Keratinocyte (primary cell): ENCODE data around the gene RRAGD. TPM values are rescaled to one million over a fixed set of nuclear protein-coding genes. Genes with fewer than 3 reads are reported as not detected.

Experiments used
- DNase-seq: peaks from one replicate; pipeline ENCODE4 v3.0.0-alpha.2; 2011; ENCODE audit warnings: low read depth, missing footprints, low spot score
- FAIRE-seq: peaks from 2 replicates; lab custom pipeline; 2011; peaks lifted over from hg19 to GRCh38; lab: Jason Lieb, UNC
- H2AFZ ChIP-seq: 2 replicates; pipeline ENCODE4 v1.6.0; 2012; ENCODE audit warnings: low read length, control low read depth, inconsistent platforms; ENCODE audit not compliant: control insufficient read depth
- H3K27ac ChIP-seq: 2 replicates; pipeline ENCODE4 v1.5.1; 2011; ENCODE audit warnings: low read length; ENCODE audit not compliant: control insufficient read depth, insufficient read depth
- H3K27me3 ChIP-seq: 3 replicates; pipeline ENCODE4 v1.6.0; 2011; ENCODE audit warnings: low read length; ENCODE audit not compliant: control insufficient read depth, insufficient read depth; ENCODE audit errors: extremely low read depth
- H3K36me3 ChIP-seq, 2 experiments: 2 replicates in 1 of 2; 3 replicates in 1 of 2; pipeline ENCODE4 v1.5.1; 2011; ENCODE audit warnings: low read length in 2 of 2, mild to moderate bottlenecking in 1 of 2; ENCODE audit not compliant: control insufficient read depth in 2 of 2, insufficient read depth in 2 of 2; ENCODE audit errors: extremely low read depth in 1 of 2
- H3K4me1 ChIP-seq: 3 replicates; pipeline ENCODE4 v1.5.1; 2011; ENCODE audit warnings: low read length; ENCODE audit not compliant: control insufficient read depth, insufficient read depth; ENCODE audit errors: extremely low read depth
- H3K4me2 ChIP-seq: 3 replicates; pipeline ENCODE4 v1.6.0; 2011; ENCODE audit warnings: low read depth, low read length; ENCODE audit not compliant: control insufficient read depth, insufficient read depth; ENCODE audit errors: extremely low read depth
- H3K4me3 ChIP-seq, 3 experiments: fragments of 200-600 bp in 1 of 3; sonication (generic) in 1 of 3; 2 replicates in 2 of 3; 3 replicates in 1 of 3; pipeline ENCODE4 v1.5.1; 2011 to 2016; ENCODE audit warnings: low read length in 3 of 3, mild to moderate bottlenecking in 3 of 3, control low read depth in 2 of 3, inconsistent platforms in 1 of 3, low read depth in 1 of 3, mixed read lengths in 1 of 3, mixed run types in 1 of 3, moderate library complexity in 1 of 3; ENCODE audit not compliant: control insufficient read depth in 2 of 3, insufficient read depth in 2 of 3; ENCODE audit errors: extremely low read depth in 1 of 3
- H3K79me2 ChIP-seq: 2 replicates; pipeline ENCODE4 v1.6.0; 2012; ENCODE audit warnings: low read length; ENCODE audit not compliant: control insufficient read depth, insufficient read depth
- H3K9ac ChIP-seq: 3 replicates; pipeline ENCODE4 v1.6.0; 2011; ENCODE audit warnings: low read length; ENCODE audit not compliant: control insufficient read depth, insufficient read depth; ENCODE audit errors: extremely low read depth
- H3K9me1 ChIP-seq: 3 replicates; pipeline ENCODE4 v1.6.0; 2011; ENCODE audit warnings: low read length; ENCODE audit not compliant: control insufficient read depth, insufficient read depth; ENCODE audit errors: extremely low read depth
- H3K9me3 ChIP-seq: 2 replicates; pipeline ENCODE4 v1.5.1; 2012; ENCODE audit warnings: low read depth, low read length; ENCODE audit not compliant: control insufficient read depth
- H4K20me1 ChIP-seq: 3 replicates; pipeline ENCODE4 v1.6.0; 2011; ENCODE audit warnings: low read length; ENCODE audit not compliant: control insufficient read depth, insufficient read depth; ENCODE audit errors: extremely low read depth
- EZH2 ChIP-seq: IDR thresholded peaks from one replicate; pipeline ENCODE4 v1.6.1; 2012; ENCODE audit warnings: inconsistent platforms, mild to moderate bottlenecking, low read length, moderate library complexity
- dilution Hi-C: fragments of 300-500 bp; cut with MboI; formaldehyde crosslinking; loops from one replicate; pipeline ENCODE4 v1.7.0; 2020; ENCODE audit warnings: low sequenced_read_pairs; ENCODE audit not compliant: extremely low pct_ligation_motif_present
- polyA plus RNA-seq, 5 experiments: library from polyadenylated mRNA; depleted of rRNA in 3 of 5; stranded (reverse) in 3 of 5; stranded (forward) in 1 of 5; unstranded in 1 of 5; fragments of >200 nt; gene quantifications; 1 replicate in 1 of 5; 2 replicates in 3 of 5; 3 replicates in 1 of 5; pipeline versions ENCODE4 v1.2.1 to v1.2.3, GENCODE V29; 2011 to 2012; ENCODE audit warnings: missing spikeins in 2 of 5, low read depth in 1 of 5, low replicate concordance in 1 of 5
- TF ChIP-seq, protein P1 (sequence below), 3 experiments: IDR thresholded peaks in 1 of 3; conservative IDR thresholded peaks in 1 of 3; optimal IDR thresholded peaks in 1 of 3; 2 replicates in 2 of 3; 3 replicates in 1 of 3; pipeline versions ENCODE3 to v1.5.1; 2011; ENCODE audit warnings: low read length in 3 of 3, mild to moderate bottlenecking in 3 of 3, moderate library complexity in 2 of 3, control low read depth in 1 of 3, inconsistent platforms in 1 of 3; ENCODE audit not compliant: insufficient read depth in 2 of 3; ENCODE audit errors: extremely low read depth in 1 of 3

Gene RRAGD
- polyA plus RNA-seq, 1 donor (not counting 4 experiments of a cell fraction or from before 2014, with no cell fraction given) = 0.18 TPM

DNA sequence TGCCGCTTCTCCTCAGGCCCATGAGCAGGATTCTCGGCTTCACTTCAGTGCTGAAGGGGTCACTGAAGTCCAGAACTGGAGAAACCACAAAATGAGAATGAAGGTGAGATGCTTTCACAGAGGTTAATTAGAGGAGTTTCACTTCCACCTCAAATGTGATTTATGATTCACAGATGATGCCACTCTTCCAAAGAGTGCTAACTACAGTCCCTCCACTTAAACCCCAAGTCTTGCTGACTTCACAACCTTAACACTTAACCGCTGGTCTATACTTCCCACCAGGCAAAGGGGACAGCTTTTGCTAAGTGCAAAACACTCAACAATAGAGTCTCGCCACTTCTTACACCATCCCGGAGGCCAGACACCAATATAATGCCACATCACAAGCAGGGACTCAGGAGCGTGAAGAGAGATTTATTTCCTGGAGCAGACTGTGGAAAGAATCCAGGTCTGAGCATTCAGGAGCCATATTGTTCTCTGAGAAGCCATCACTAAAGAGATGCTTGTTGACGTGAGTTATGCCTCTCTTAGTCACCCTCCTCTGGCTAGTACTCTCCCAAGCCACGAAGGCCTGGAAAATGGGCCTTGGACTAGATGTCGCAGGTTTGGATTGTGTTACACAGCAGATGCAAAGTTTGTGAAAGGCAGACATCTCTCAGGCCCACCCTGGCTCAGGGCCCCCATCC is 24.4 kb downstream of the RRAGD start:
- no peak for DNase-seq
- TF ChIP-seq, protein P1, sequence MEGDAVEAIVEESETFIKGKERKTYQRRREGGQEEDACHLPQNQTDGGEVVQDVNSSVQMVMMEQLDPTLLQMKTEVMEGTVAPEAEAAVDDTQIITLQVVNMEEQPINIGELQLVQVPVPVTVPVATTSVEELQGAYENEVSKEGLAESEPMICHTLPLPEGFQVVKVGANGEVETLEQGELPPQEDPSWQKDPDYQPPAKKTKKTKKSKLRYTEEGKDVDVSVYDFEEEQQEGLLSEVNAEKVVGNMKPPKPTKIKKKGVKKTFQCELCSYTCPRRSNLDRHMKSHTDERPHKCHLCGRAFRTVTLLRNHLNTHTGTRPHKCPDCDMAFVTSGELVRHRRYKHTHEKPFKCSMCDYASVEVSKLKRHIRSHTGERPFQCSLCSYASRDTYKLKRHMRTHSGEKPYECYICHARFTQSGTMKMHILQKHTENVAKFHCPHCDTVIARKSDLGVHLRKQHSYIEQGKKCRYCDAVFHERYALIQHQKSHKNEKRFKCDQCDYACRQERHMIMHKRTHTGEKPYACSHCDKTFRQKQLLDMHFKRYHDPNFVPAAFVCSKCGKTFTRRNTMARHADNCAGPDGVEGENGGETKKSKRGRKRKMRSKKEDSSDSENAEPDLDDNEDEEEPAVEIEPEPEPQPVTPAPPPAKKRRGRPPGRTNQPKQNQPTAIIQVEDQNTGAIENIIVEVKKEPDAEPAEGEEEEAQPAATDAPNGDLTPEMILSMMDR (optimal IDR thresholded peaks at IDR 0.05 in 1 of 3, IDR thresholded peaks at IDR 0.05 in 1 of 3, conservative IDR thresholded peaks at IDR 0.05 in 1 of 3; ENCODE audit: extremely low read depth in 1 of 3, insufficient read depth in 2 of 3, low read length in 3 of 3) = no peak
- no peak for TF ChIP-seq EZH2
- Histone ChIP-seq H3K27ac (no peak overlapping the region), H3K4me3 (no peak overlapping the region), H3K4me2 (no peak overlapping the region), H3K9ac (no peak overlapping the region), H4K20me1 (no peaks in the 10 kb centered on the region), H3K4me1 (peaks cover 9% of the 10 kb centered on the region), H3K27me3 (peaks cover under 1% of the 10 kb centered on the region), H2AFZ (no peak overlapping the region), H3K36me3 (no peaks in the 10 kb centered on the region), H3K79me2 (no peaks in the 10 kb centered on the region), H3K9me1 (no peaks in the 10 kb centered on the region), H3K9me3 (no peaks in the 10 kb centered on the region)
- no peak for FAIRE-seq
- dilution Hi-C loops = no loop called here

DNA sequence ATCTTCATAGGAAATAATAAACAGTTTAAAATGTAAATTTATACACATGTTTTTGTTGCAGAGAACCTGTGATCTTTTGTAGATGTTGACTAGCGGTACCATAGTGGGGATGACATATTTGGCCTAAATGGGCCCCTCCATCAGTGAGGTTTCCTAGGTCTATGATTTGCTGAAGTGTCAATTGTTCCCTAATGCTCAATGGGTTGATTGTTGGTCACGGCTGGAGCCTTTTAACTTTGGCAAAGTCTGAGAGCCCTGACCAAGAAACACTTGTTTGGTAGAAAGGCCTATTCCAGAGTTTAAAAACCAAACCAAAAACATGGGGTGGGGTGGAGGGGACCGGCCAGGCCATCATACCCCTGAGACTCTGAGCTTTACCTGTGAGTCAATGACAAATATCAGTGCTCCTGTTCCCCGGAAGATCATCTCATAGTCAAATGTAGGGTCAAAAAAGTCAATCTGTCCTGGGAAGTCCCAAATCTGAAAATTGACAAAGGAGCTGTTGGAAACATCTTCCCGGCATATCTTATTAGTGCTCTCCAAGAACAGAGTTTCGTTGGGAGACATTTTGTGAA is 25.1 kb downstream of the RRAGD start:
- dilution Hi-C loops = no loop called here
- TF ChIP-seq EZH2 = no peak
- TF ChIP-seq, protein P1 (optimal IDR thresholded peaks at IDR 0.05 in 1 of 3, IDR thresholded peaks at IDR 0.05 in 1 of 3, conservative IDR thresholded peaks at IDR 0.05 in 1 of 3; ENCODE audit: extremely low read depth in 1 of 3, insufficient read depth in 2 of 3, low read length in 3 of 3) = no peak
- Histone ChIP-seq H3K27me3 (no peaks in the 10 kb centered on the region), H3K4me3 (no peak overlapping the region), H3K4me1 (peaks cover 9% of the 10 kb centered on the region), H2AFZ (no peak overlapping the region), H3K9ac (no peak overlapping the region), H3K9me1 (no peaks in the 10 kb centered on the region), H3K9me3 (no peaks in the 10 kb centered on the region), H3K27ac (no peak overlapping the region), H3K36me3 (no peaks in the 10 kb centered on the region), H3K79me2 (no peaks in the 10 kb centered on the region), H3K4me2 (no peak overlapping the region), H4K20me1 (no peaks in the 10 kb centered on the region)
- no peak for FAIRE-seq
- no peak for DNase-seq
